Trophoblast cell (in vitro differentiated cells and primary cell): Measurements from ENCODE around the gene SLC38A9. TPM values are rescaled to one million over a fixed set of nuclear protein-coding genes. Genes with fewer than 3 reads are reported as not detected.
"Not testable (repeated sequence)": the region's sequence is repeated elsewhere in the genome, so short reads cannot be mapped to it uniquely, and the experiment has no call there.

Experiments used
- DNase-seq, 2 donors: peaks; one replicate each; pipeline ENCODE4 v3.0.0-alpha.2; 2016
- H2AFZ ChIP-seq: 2 replicates; pipeline ENCODE4 v1.6.1; 2013; ENCODE audit warnings: low read length, moderate library complexity, mild to moderate bottlenecking; ENCODE audit not compliant: insufficient read depth, poor library complexity
- H2AK5ac ChIP-seq: 2 replicates; pipeline ENCODE4 v1.6.1; 2013; ENCODE audit warnings: mild to moderate bottlenecking, low read length
- H2BK120ac ChIP-seq: 2 replicates; pipeline ENCODE4 v1.6.1; 2013; ENCODE audit warnings: low read length, mild to moderate bottlenecking, moderate library complexity; ENCODE audit not compliant: insufficient read depth, poor library complexity
- H2BK12ac ChIP-seq: 2 replicates; pipeline ENCODE4 v1.6.1; 2013; ENCODE audit warnings: mild to moderate bottlenecking, low read length, moderate library complexity
- H2BK5ac ChIP-seq: 2 replicates; pipeline ENCODE4 v1.6.1; 2013; ENCODE audit warnings: low read length, low read depth, moderate library complexity, mild to moderate bottlenecking; ENCODE audit not compliant: poor library complexity
- H3K14ac ChIP-seq: 2 replicates; pipeline ENCODE4 v1.6.1; 2013; ENCODE audit warnings: mild to moderate bottlenecking, low read length
- H3K18ac ChIP-seq: 2 replicates; pipeline ENCODE4 v1.6.1; 2013; ENCODE audit warnings: mild to moderate bottlenecking, low read length
- H3K23ac ChIP-seq: 2 replicates; pipeline ENCODE4 v1.6.1; 2013; ENCODE audit warnings: low read length
- H3K27ac ChIP-seq: 2 replicates; pipeline ENCODE4 v1.5.1; 2013; ENCODE audit warnings: low read depth, mild to moderate bottlenecking, inconsistent platforms, low read length, moderate library complexity
- H3K27me3 ChIP-seq: 2 replicates; pipeline ENCODE4 v1.6.1; 2013; ENCODE audit warnings: inconsistent platforms, mild to moderate bottlenecking, low read length, moderate library complexity; ENCODE audit not compliant: insufficient read depth
- H3K36me3 ChIP-seq, 2 experiments: 1 replicate in 1 of 2; 2 replicates in 1 of 2; pipeline ENCODE4 v1.6.1; 2013; ENCODE audit warnings: low read length in 2 of 2, mild to moderate bottlenecking in 2 of 2, moderate library complexity in 1 of 2; ENCODE audit not compliant: insufficient read depth in 2 of 2, control insufficient read depth in 1 of 2
- H3K4ac ChIP-seq: 2 replicates; pipeline ENCODE4 v1.6.1; 2013; ENCODE audit warnings: low read depth, mild to moderate bottlenecking, low read length, moderate library complexity
- H3K4me1 ChIP-seq, 2 experiments: 1 replicate in 1 of 2; 2 replicates in 1 of 2; pipeline ENCODE4 v1.6.1; 2013; ENCODE audit warnings: low read length in 2 of 2, mild to moderate bottlenecking in 2 of 2, moderate library complexity in 1 of 2; ENCODE audit not compliant: insufficient read depth in 2 of 2, control insufficient read depth in 1 of 2
- H3K4me2 ChIP-seq: 2 replicates; pipeline ENCODE4 v1.6.1; 2013; ENCODE audit warnings: inconsistent platforms, mild to moderate bottlenecking, low read length, moderate library complexity
- H3K4me3 ChIP-seq: 2 replicates; pipeline ENCODE4 v1.5.1; 2013; ENCODE audit warnings: mild to moderate bottlenecking, low read depth, low read length, inconsistent platforms
- H3K79me1 ChIP-seq: one replicate; pipeline ENCODE4 v1.6.1; 2013; ENCODE audit warnings: low read length
- H3K79me2 ChIP-seq: 2 replicates; pipeline ENCODE4 v1.6.1; 2013; ENCODE audit warnings: low read length, mild to moderate bottlenecking; ENCODE audit not compliant: control insufficient read depth, insufficient read depth, poor library complexity
- H3K9ac ChIP-seq: 2 replicates; pipeline ENCODE4 v1.6.1; 2013; ENCODE audit warnings: mild to moderate bottlenecking, low read length
- H3K9me3 ChIP-seq: 2 replicates; pipeline ENCODE4 v1.6.1; 2013; ENCODE audit warnings: low read depth, mild to moderate bottlenecking, control low read depth, inconsistent platforms, low read length; ENCODE audit not compliant: insufficient read depth
- H4K12ac ChIP-seq: 2 replicates; pipeline ENCODE4 v1.6.1; 2013; ENCODE audit warnings: low read depth, mild to moderate bottlenecking, low read length, moderate library complexity
- H4K8ac ChIP-seq: 2 replicates; pipeline ENCODE4 v1.6.1; 2013; ENCODE audit warnings: low read depth, mild to moderate bottlenecking, low read length, moderate library complexity
- H4K91ac ChIP-seq: one replicate; pipeline ENCODE4 v1.6.1; 2013; ENCODE audit warnings: low read depth, mild to moderate bottlenecking, low read length, moderate library complexity
- whole genome bisulfite sequencing: extraction: QIAGEN DNeasy Blood & Tissue Kit; methylation state at CpG from one replicate; pipeline ENCODE4 v1.1.7; 2013; ENCODE audit warnings: missing lambda C conversion rate; ENCODE audit not compliant: insufficient read length, insufficient coverage; ENCODE audit errors: extremely low coverage; 5-methylcytosine and 5-hydroxymethylcytosine counted together
- polyA plus RNA-seq: library from polyadenylated mRNA; stranded (reverse); fragments of 200-250 nt; gene quantifications from 2 replicates; pipeline ENCODE4 v1.2.3, GENCODE V29; 2013

The SLC38A9 gene, protein sequence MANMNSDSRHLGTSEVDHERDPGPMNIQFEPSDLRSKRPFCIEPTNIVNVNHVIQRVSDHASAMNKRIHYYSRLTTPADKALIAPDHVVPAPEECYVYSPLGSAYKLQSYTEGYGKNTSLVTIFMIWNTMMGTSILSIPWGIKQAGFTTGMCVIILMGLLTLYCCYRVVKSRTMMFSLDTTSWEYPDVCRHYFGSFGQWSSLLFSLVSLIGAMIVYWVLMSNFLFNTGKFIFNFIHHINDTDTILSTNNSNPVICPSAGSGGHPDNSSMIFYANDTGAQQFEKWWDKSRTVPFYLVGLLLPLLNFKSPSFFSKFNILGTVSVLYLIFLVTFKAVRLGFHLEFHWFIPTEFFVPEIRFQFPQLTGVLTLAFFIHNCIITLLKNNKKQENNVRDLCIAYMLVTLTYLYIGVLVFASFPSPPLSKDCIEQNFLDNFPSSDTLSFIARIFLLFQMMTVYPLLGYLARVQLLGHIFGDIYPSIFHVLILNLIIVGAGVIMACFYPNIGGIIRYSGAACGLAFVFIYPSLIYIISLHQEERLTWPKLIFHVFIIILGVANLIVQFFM
- polyA plus RNA-seq = 131 and 150 TPM in 2 replicates

DNA sequence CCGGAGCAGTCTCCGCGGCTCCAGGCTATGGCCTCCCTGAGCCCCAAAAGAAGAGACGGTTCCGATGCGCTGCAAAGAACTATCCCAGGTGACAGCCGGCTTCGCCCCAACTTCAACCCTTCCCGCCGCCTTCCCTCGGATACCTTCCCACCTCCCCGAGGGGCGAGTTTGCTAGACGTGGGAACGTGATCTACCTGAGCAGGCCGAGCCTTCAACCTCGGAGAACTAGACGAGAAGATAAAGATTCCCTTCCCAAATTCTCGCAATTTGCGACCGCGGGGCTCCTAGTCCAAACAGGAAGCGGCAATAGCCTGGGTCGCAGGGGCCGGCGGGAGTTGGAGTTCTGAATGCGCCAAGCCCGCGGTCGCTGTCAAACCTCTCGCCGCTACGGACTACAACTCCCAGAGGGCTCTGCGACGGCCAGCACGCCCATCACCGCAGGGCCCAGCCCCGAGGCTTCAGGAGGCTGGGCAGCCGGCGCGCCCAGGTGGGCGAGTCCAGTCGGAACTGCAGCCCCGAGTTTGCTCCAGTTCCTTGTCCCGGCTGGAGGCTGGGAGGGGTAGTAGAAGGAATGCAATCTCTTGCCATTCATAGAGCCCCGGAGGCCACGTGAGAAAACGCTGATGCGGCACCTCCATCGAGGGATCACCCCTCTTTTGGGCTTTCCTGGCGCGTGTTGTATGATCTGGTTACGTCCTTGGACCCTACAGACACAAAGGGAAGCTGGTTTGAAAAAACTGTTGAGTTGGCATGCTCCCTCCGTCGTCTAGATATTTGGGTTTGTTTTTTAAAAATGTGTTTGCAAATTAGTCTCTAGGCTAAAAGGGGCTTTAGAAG is at the start of gene SLC38A9:
Gene SLC38A9 (minus strand): TSS at position 302 of the 837 bp plus-strand sequence. CDS start 14,366 bp downstream, outside the sequence.
- Histone ChIP-seq H3K36me3 (peaks cover 3 to 7% of the 10 kb centered on the region in 2 experiments), H3K27me3 (no peaks in the 10 kb centered on the region), H3K14ac (peak within 1 kb of the TSS; percentile 87), H2BK5ac (peak within 1 kb of the TSS; percentile 60), H3K9ac (peak within 1 kb of the TSS; percentile 87), H2BK12ac (no peak within 1 kb of the TSS), H4K8ac (peak within 1 kb of the TSS; percentile 88), H3K4me2 (peak within 1 kb of the TSS; percentile 89), H4K12ac (peak within 1 kb of the TSS; percentile 78), H2AK5ac (peak within 1 kb of the TSS; percentile 73), H3K4ac (peak within 1 kb of the TSS; percentile 18), H2BK120ac (peak within 1 kb of the TSS; percentile 26), H3K27ac (peak within 1 kb of the TSS; percentile 35), H4K91ac (peak within 1 kb of the TSS; percentile 53), H3K79me2 (peaks cover 8% of the 10 kb centered on the region), H3K18ac (peak within 1 kb of the TSS; percentile 34), H3K79me1 (peaks cover 9% of the 10 kb centered on the region), H3K4me1 (peaks cover 4 to 7% of the 10 kb centered on the region in 2 experiments), H3K4me3 (peak within 1 kb of the TSS; percentile 83), H2AFZ (peak within 1 kb of the TSS; percentile 90), H3K9me3 (peaks cover under 1% of the 10 kb centered on the region), H3K23ac (no peak within 1 kb of the TSS)
- peak; percentile 98 for DNase-seq
- WGBS = no CpG with 5 or more reads among the region's 55 CpGs

DNA sequence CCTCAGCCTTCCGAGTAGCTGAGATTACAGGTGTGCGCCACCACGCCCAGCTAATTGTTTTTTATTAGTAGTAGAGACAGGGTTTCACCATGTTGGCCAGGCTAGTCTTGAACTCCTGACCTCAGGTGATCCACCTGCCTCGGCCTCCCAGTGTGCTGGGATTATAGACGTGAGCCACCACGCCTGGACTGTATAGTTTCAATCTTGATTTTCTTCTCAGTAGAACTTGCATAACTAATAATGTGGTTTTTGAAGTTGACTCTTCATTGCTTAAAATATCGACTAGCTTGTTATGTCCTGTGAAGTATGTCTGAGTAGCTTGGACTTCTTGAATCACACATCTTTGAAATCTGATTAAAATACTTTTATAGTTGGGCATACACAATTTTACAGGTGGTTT is 49.6 kb upstream of the SLC38A9 start:
- not testable (repeated sequence) for H3K4me1 ChIP-seq, H2BK120ac ChIP-seq, H2BK5ac ChIP-seq, H3K79me2 ChIP-seq, H3K4ac ChIP-seq, H4K12ac ChIP-seq, H2AFZ ChIP-seq, H3K14ac ChIP-seq, DNase-seq, H3K9me3 ChIP-seq, H3K79me1 ChIP-seq, H3K36me3 ChIP-seq, H4K91ac ChIP-seq, H3K4me2 ChIP-seq, H3K18ac ChIP-seq, H4K8ac ChIP-seq, H3K4me3 ChIP-seq, H2BK12ac ChIP-seq, H3K23ac ChIP-seq, H3K27me3 ChIP-seq, H3K9ac ChIP-seq, H2AK5ac ChIP-seq, H3K27ac ChIP-seq
- no CpG with 5 or more reads among the region's 7 CpGs for WGBS

DNA sequence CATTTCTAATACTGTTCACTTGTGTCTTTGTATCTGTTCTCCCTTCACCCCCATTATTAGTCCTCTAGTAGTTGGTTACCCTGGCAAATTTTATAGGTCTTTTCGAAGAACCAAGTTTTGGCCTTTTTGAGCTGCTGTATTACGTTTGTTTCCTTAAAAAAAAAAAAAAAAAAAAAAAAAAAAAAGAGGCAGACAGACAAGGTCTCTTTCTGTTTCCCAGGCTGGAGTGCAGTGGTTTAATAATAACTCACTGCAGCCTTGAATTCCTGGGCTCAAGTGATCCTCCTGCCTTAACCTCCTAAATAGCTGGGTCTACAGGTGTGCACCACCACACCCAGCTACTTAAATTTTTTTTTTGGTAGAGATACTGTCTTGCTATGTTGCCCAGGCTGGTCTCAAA is 46.6 kb upstream of the SLC38A9 start:
- H3K23ac ChIP-seq = no peak overlapping the region
- no peak overlapping the region for H2BK12ac ChIP-seq
- no peaks in the 10 kb centered on the region for H3K9me3 ChIP-seq
- no peak overlapping the region for H3K4ac ChIP-seq
- H4K8ac ChIP-seq = no peak overlapping the region
- no peaks in the 10 kb centered on the region for H3K36me3 ChIP-seq
- H4K12ac ChIP-seq = no peak overlapping the region
- WGBS = no CpG with 5 or more reads among the region's 2 CpGs
- H3K14ac ChIP-seq = no peak overlapping the region
- no peak overlapping the region for H2BK5ac ChIP-seq
- H3K27ac ChIP-seq = no peak overlapping the region
- H2AK5ac ChIP-seq = no peak overlapping the region
- H3K4me2 ChIP-seq = no peak overlapping the region
- no peak overlapping the region for H4K91ac ChIP-seq
- H3K27me3 ChIP-seq = no peaks in the 10 kb centered on the region
- no peaks in the 10 kb centered on the region for H3K79me1 ChIP-seq
- H3K9ac ChIP-seq = no peak overlapping the region
- H2AFZ ChIP-seq = no peak overlapping the region
- H3K18ac ChIP-seq = no peak overlapping the region
- no peak for DNase-seq
- no peak overlapping the region for H2BK120ac ChIP-seq
- H3K4me3 ChIP-seq = no peak overlapping the region
- H3K79me2 ChIP-seq = no peaks in the 10 kb centered on the region
- H3K4me1 ChIP-seq = no peaks in the 10 kb centered on the region

- H4K8ac ChIP-seq = no peak overlapping the region
- H3K27ac ChIP-seq = no peak overlapping the region
- H2BK120ac ChIP-seq = no peak overlapping the region
- H4K91ac ChIP-seq = no peak overlapping the region
- no peak for DNase-seq
- H3K79me2 ChIP-seq = no peaks in the 10 kb centered on the region
- no peak overlapping the region for H3K23ac ChIP-seq
- no peaks in the 10 kb centered on the region for H3K27me3 ChIP-seq
- H2BK12ac ChIP-seq = no peak overlapping the region
- no peak overlapping the region for H2AK5ac ChIP-seq
- no peaks in the 10 kb centered on the region for H3K36me3 ChIP-seq
- H3K4ac ChIP-seq = no peak overlapping the region
- no peak overlapping the region for H3K4me3 ChIP-seq
- no peak overlapping the region for H2AFZ ChIP-seq
- no peak overlapping the region for H3K9ac ChIP-seq
- H3K9me3 ChIP-seq = no peaks in the 10 kb centered on the region
- no peak overlapping the region for H3K14ac ChIP-seq
- no peak overlapping the region for H2BK5ac ChIP-seq
- no CpG with 5 or more reads among the region's 1 CpG for WGBS
- H3K4me1 ChIP-seq = no peaks in the 10 kb centered on the region
- H3K18ac ChIP-seq = no peak overlapping the region
- no peaks in the 10 kb centered on the region for H3K79me1 ChIP-seq
- H3K4me2 ChIP-seq = no peak overlapping the region
- H4K12ac ChIP-seq = no peak overlapping the region
These were observed 46.1 kb upstream of the SLC38A9 start for GRCh38 chr5:55758231-55758630.
